ACC112 (cell line): ENCODE data around the gene CDH23.

ENCODE experiments used
- H2AFZ ChIP-seq: fragments of 200-600 bp; sonication (generic); one replicate; pipeline ENCODE4 v1.6.0; 2017; ENCODE audit warnings: antibody characterized with exemption, low read length; ENCODE audit not compliant: unreplicated experiment
- H3K27ac ChIP-seq: fragments of 200-600 bp; sonication (generic); 2 replicates; pipeline ENCODE4 v1.5.1; 2014; ENCODE audit warnings: low read depth, mild to moderate bottlenecking, antibody characterized with exemption, low read length, moderate library complexity
- H3K27me3 ChIP-seq: fragments of 200-600 bp; sonication (generic); 2 replicates; pipeline ENCODE4 v1.6.1; 2014; ENCODE audit warnings: mild to moderate bottlenecking, antibody characterized with exemption, low read length, moderate library complexity, mixed read lengths; ENCODE audit not compliant: insufficient read depth
- H3K36me3 ChIP-seq: fragments of 200-600 bp; sonication (generic); 2 replicates; pipeline ENCODE4 v1.6.1; 2016; ENCODE audit warnings: mild to moderate bottlenecking, antibody characterized with exemption, low read length, moderate library complexity, mixed read lengths; ENCODE audit not compliant: insufficient read depth
- H3K4me1 ChIP-seq: fragments of 200-600 bp; sonication (generic); one replicate; pipeline ENCODE4 v1.6.1; 2016; ENCODE audit warnings: low read length, mixed read lengths; ENCODE audit not compliant: insufficient read depth, unreplicated experiment, control insufficient read depth
- H3K4me3 ChIP-seq: fragments of 200-600 bp; sonication (generic); 2 replicates; pipeline ENCODE4 v1.5.1; 2014; ENCODE audit warnings: mild to moderate bottlenecking, low read depth, low read length
- H3K79me2 ChIP-seq: fragments of 200-600 bp; sonication (generic); one replicate; pipeline ENCODE4 v1.6.0; 2016; ENCODE audit warnings: low read length; ENCODE audit not compliant: control insufficient read depth, unreplicated experiment, insufficient read depth

CDH23 gene

GRCh38 chr10:71504168-71504567 is 107.4 kb downstream of the CDH23 start:
- H2AFZ ChIP-seq = no peak overlapping the region
- H3K36me3 ChIP-seq = no peaks in the 10 kb centered on the region
- no peaks in the 10 kb centered on the region for H3K4me1 ChIP-seq
- no peak overlapping the region for H3K27ac ChIP-seq
- H3K79me2 ChIP-seq = no peaks in the 10 kb centered on the region
- peaks cover 58% of the 10 kb centered on the region for H3K27me3 ChIP-seq
- no peak overlapping the region for H3K4me3 ChIP-seq

- no peak overlapping the region for H2AFZ ChIP-seq
- H3K27me3 ChIP-seq = peaks cover 62% of the 10 kb centered on the region
Measured at GRCh38 chr10:71504570-71504969, 107.8 kb downstream of the CDH23 start.

DNA sequence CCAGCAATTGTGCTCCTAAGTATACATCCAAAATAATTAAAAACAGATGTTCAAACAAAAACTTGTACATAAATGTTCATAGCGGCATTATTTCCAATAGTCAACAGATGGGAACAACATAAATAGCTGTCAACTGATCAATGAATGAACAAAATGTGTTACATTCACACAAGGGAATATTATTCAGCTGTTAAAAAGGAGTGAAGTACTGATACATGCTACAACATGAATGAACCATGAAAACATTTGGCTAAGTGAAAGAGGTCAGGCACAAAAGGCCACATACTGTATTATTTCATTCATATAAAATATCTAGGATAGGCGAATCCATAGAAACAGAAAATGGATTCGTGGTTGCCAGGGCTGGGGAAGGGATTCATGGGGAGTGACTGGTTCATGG is 109.1 kb downstream of the CDH23 start:
- Histone ChIP-seq H3K27ac (no peak overlapping the region), H3K36me3 (no peaks in the 10 kb centered on the region), H3K4me1 (no peaks in the 10 kb centered on the region), H3K4me3 (no peak overlapping the region), H3K27me3 (peaks cover 68% of the 10 kb centered on the region), H3K79me2 (no peaks in the 10 kb centered on the region), H2AFZ (no peak overlapping the region)

More at GRCh38 chr10:71504570-71504969, 107.8 kb downstream of the CDH23 start:
- Histone ChIP-seq H3K79me2 (no peaks in the 10 kb centered on the region), H3K4me1 (no peaks in the 10 kb centered on the region), H3K27ac (no peak overlapping the region), H3K4me3 (no peak overlapping the region), H3K36me3 (no peaks in the 10 kb centered on the region)

- Histone ChIP-seq H3K4me3 (no peak overlapping the region), H3K27me3 (peaks cover 65% of the 10 kb centered on the region), H3K79me2 (no peaks in the 10 kb centered on the region), H3K36me3 (no peaks in the 10 kb centered on the region), H3K27ac (no peak overlapping the region), H3K4me1 (peaks cover 3% of the 10 kb centered on the region), H2AFZ (no peak overlapping the region)
Measured at GRCh38 chr10:71509444-71509843, 112.7 kb downstream of the CDH23 start.

- Histone ChIP-seq H3K79me2 (no peaks in the 10 kb centered on the region), H2AFZ (no peak overlapping the region), H3K4me1 (peaks cover 3% of the 10 kb centered on the region), H3K27me3 (peaks cover 48% of the 10 kb centered on the region), H3K27ac (no peak overlapping the region), H3K4me3 (no peak overlapping the region), H3K36me3 (no peaks in the 10 kb centered on the region)
Measured at GRCh38 chr10:71511206-71511605, 114.5 kb downstream of the CDH23 start.

DNA sequence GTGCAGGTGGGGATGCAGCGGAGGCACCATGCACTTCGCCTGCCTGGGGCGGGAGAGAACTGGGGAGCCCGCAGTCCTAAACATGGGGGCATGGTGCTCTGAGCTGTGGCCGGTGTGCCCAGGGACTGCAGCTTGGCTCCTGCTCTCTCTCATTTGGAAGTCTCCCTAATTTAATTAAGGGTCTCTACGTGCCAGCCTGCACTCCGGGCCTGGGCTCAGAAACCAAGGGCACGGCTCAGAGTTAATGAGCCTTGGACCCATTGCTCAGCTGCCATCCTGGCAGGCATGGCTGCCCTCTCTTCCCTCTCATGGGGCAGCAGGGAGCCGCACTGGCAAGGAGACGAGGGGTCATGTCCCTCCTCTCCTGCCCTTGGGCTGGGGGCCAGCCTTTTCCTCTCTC is 115.6 kb downstream of the CDH23 start:
- Histone ChIP-seq H3K79me2 (no peaks in the 10 kb centered on the region), H3K4me3 (no peak overlapping the region), H2AFZ (no peak overlapping the region), H3K27ac (no peak overlapping the region), H3K4me1 (peaks cover 3% of the 10 kb centered on the region), H3K36me3 (no peaks in the 10 kb centered on the region), H3K27me3 (peaks cover 41% of the 10 kb centered on the region)

- H3K4me3 ChIP-seq = no peak overlapping the region
- no peaks in the 10 kb centered on the region for H3K79me2 ChIP-seq
- H3K36me3 ChIP-seq = no peaks in the 10 kb centered on the region
- H2AFZ ChIP-seq = no peak overlapping the region
- H3K27me3 ChIP-seq = peaks cover 38% of the 10 kb centered on the region
- peaks cover 3% of the 10 kb centered on the region for H3K4me1 ChIP-seq
- H3K27ac ChIP-seq = no peak overlapping the region
Measured at GRCh38 chr10:71512761-71513539, 116.2 kb downstream of the CDH23 start.

GRCh38 chr10:71513540-71513853 is 116.8 kb downstream of the CDH23 start:
- Histone ChIP-seq H3K27ac (no peak overlapping the region), H3K27me3 (peaks cover 32% of the 10 kb centered on the region), H3K4me3 (no peak overlapping the region), H3K79me2 (no peaks in the 10 kb centered on the region), H2AFZ (no peak overlapping the region), H3K36me3 (no peaks in the 10 kb centered on the region), H3K4me1 (peaks cover 3% of the 10 kb centered on the region)

DNA sequence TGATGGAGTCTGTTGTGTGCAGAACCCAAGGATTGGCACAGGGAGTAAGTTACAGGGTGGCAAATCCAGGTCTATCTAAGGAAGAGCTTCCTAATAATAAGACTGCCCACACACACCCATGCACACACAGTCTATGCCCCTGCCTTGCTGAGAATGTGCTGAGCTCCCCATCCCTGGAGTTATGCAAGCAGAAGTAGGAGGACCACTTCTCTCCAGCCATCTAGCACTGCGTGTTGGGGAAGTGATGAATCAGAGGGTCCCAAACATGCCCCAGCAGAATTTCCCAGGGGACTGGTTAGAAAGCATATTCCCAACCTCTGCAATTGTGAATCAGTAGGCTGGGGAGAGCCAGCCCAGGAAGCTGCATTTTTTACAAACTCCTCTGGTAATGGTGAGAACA is 117.2 kb downstream of the CDH23 start:
- Histone ChIP-seq H3K27ac (no peak overlapping the region), H3K27me3 (peaks cover 30% of the 10 kb centered on the region), H3K4me1 (peaks cover 3% of the 10 kb centered on the region), H3K79me2 (no peaks in the 10 kb centered on the region), H2AFZ (no peak overlapping the region), H3K4me3 (no peak overlapping the region), H3K36me3 (no peaks in the 10 kb centered on the region)

DNA sequence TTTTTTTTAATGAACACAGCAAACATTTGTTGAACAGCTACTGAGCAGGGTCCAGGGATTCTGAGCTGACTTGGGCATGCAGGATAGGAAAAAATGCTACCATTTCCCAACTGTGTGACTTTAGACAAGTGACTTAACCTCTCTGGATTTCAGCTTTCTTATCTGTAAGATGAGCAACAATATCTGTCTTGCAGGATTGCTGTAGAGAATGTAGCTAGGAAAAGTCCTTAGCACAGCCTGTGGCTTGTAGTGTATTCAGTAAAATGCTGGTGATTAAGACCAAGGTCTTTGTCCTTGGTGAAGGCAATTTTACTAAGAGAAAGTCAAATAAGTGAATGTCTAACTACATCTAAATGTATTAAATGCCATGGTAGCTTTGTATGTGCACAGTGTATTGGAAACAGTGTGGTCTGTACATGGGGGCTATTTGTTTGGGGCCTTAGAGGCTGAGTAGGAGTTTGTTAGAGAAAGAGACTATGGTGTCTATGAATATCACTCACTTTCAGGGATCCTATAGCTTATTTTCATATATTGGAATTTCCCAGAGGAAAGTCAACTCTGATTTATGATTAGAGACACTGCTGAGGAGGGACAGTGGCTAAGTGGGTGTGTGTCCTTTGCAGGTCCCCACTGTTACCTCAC is 118.9 kb downstream of the CDH23 start:
- no peaks in the 10 kb centered on the region for H3K36me3 ChIP-seq
- no peak overlapping the region for H2AFZ ChIP-seq
- no peaks in the 10 kb centered on the region for H3K79me2 ChIP-seq
- peaks cover 3% of the 10 kb centered on the region for H3K4me1 ChIP-seq
- no peak overlapping the region for H3K4me3 ChIP-seq
- peaks cover 16% of the 10 kb centered on the region; the same call in 1 of the 2 replicates for H3K27me3 ChIP-seq
- no peak overlapping the region for H3K27ac ChIP-seq

- Histone ChIP-seq H3K4me1 (peaks cover 3% of the 10 kb centered on the region), H3K4me3 (no peak overlapping the region), H3K27ac (no peak overlapping the region), H3K27me3 (peaks cover 20% of the 10 kb centered on the region; the same call in 1 of the 2 replicates), H3K36me3 (no peaks in the 10 kb centered on the region), H2AFZ (no peak overlapping the region), H3K79me2 (no peaks in the 10 kb centered on the region)
Measured at GRCh38 chr10:71516890-71517289, 120.2 kb downstream of the CDH23 start.
